Stimulated activated CD8-positive, alpha-beta memory T cell treated with anti-CD3 and anti-CD28 coated beads, Interleukin-12 subunit alpha, Interleukin-12 subunit beta, amount 100 ng/mL, for 4 hours (primary cell): Measurements from ENCODE around the gene DOK6.

ENCODE experiments used
- DNase-seq: peaks from one replicate; pipeline ENCODE4 v3.0.0-alpha.2; 2020; ENCODE audit warnings: low read depth

DOK6 gene

DNA sequence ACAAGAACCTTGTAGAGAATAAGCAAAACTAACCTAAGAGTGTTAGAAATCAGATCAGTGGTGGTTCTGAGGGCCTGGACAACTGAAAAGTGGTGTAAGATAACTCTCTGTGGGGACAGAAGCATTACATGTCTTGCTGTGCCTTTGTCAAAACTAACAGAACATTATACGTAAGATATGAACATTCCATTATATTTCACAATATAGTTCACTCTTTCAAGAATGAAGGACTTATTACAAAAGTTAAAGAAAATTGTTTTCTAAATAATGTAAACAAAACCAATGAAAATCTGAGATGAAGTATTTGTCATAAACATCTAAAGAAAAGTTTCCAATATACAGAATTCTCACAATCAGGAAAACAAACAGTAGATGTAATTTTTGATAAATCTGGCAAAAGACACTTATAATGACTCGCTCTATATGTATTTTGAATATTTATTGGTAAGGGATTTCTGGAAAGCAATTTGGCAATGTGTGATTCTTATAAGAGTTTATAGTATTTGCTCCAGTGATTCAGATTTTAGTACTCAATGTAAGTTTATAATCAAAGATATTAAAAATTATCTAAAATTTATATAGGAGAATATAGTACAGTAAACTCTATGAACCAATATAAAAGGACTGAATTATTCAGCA, 288.6 kb downstream of the DOK6 start:
- DNase-seq, result no peak

- DNase-seq, result no peak
These were observed 290.5 kb downstream of the DOK6 start for GRCh38 chr18:69691008-69691760.

GRCh38 chr18:69697069-69697468, 296.4 kb downstream of the DOK6 start:
- DNase-seq, result no peak

DNA sequence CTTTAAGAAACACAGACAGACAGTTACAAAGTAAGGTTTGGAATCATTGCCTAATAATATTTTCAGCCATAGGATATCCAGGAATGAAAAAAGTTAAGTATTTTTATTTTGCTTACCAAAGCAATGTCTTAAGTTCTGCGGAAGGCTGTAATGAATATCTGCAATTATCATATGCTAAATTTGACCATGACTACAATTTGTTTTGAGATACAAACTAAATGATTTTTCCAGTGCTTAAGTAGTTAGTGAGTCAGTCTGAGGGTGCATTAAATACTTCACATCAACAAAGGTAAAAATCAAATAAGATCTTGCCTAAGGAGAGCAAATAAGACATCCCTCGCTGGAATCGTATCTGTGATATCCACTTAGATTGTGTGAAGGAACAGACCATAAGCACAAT, 297.0 kb downstream of the DOK6 start:
- DNase-seq, result no peak

DNA sequence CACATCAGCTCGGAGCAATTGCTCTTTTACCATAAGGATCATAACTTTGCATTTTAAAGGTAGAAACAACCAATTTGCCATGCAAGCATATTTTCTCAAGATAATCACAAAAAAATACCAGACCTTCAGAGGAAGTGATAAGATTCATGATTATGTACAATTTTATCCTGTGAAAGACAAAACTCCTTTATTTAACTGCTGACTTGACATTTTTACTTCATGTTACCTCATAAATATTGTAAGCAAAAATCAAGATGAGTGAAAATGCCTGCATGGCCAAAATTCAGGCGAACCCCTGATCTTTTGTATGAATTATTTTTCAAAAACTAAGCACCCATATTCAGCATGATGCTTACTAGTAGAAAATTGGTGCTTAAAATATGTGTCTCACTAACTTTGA, 300.6 kb downstream of the DOK6 start:
- no peak for DNase-seq

GRCh38 chr18:69703461-69703860, 302.8 kb downstream of the DOK6 start:
- DNase-seq, result no peak

DNA sequence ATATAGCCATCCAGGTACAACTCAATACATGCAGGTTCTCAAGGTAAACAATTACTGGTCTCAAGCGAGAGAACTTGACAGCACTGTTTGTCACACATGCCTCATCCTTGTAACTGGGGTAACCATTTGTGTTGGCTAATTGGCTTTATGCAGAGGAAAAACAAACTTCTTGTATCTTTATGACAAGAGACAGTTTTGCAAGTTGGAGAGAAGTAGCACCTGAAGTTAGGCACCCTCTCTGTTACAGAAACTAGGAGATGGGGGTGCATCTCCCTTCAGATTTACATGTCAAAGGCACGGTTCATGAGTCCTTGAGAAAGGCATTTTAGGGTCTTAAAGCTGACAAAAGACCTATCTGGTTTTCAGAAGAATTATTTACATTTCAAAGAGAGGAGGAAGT, 305.3 kb downstream of the DOK6 start:
- no peak for DNase-seq

DNA sequence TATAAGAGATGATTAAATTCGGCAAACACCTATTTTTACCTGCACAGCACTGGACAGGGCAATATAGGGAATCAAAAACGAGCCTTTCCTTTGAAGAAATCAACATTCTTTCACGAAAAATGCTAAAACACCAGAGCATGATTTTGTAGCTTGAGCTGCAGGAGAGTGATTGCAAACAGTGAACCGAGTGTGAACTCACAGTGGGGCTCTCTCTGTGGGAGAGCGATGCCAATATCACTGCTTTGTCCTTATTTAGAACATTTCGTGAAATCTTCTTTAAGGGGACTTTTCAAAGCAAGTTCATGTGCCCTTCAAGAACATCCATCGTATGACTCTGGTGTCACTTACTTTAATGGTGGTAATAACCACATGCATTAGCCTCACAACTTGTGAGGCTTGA, 308.2 kb downstream of the DOK6 start:
- DNase-seq, result no peak

- DNase-seq, result no peak
These were observed 314.6 kb downstream of the DOK6 start for GRCh38 chr18:69715191-69715795.

DNA sequence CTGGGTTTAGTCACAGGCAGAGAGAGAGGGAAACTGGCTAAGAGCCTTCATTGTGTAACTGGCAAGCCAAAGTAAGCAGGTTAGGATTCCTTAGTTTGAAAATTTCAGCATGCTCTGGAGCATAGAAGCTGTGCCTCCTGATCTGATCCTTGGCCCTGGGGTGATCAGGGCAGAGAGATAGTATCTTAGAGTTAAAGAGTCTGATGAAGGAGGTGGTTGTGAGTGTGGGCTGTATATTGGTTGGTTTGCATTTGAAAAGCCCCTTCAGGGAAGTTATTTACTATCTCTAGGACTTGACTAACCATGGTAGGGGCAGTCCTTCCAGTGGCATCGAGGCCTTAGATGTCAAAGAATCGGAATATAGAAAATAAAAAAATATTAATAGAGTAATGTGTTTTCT, 316.9 kb downstream of the DOK6 start:
- DNase-seq, result no peak

GRCh38 chr18:69718912-69719547, 318.3 kb downstream of the DOK6 start:
- DNase-seq, result no peak

GRCh38 chr18:69720422-69720821, 319.7 kb downstream of the DOK6 start:
- no peak for DNase-seq

DNA sequence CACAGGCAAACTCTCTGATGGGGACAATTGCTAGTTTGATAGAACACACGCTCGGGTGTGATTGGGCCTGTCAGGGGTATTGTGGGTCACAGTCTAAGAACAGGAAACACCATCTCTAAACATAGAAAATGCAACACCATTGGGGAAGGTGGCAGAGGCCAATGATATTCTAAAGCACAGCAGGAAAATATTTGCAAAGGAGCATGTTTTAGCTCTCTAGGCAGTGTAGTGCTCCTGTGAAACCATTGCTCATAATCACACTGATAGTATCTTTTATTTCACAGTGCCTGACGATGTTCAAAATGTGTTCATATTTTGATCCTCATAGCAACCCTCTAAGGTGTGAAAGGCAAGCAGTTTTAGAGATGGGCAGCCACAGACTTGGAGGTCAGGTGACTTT, 322.7 kb downstream of the DOK6 start:
- no peak for DNase-seq

- DNase-seq, result no peak
These were observed 324.3 kb downstream of the DOK6 start for GRCh38 chr18:69725009-69725408.

DNA sequence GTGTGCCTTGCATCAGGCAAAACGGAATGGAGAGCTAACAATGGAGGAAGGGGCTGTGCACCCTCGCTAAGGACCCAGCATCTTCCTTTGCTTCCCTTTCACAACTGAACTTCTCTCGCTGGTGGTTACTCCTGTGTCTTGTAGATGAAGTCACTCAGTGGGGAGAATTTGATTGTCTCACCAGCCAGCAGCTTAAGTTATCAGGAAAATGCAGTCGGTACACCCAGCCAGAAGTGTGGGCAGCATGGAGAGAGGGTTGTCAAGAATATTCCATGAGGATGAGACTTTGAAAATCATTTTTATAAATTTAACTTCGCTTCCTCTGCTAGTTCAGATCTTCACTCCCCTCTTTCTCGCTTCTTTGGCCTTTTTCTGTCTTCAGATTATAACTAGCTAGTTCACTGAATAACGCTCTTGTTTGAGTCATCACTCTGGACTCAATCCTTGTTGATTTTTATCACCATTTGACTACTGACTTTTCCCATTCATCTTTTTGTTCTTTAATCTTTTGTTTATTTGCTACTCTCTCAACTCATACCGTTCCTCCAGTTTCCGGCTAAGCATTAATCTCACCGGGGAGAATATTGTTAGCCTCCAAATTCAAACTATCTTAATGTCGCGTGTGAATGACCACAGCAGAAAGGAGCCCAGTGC, 325.3 kb downstream of the DOK6 start:
- no peak for DNase-seq

- no peak for DNase-seq
These were observed 327.4 kb downstream of the DOK6 start for GRCh38 chr18:69727912-69728572.

- DNase-seq, result no peak
These were observed 330.0 kb downstream of the DOK6 start for GRCh38 chr18:69730664-69731063.

DNA sequence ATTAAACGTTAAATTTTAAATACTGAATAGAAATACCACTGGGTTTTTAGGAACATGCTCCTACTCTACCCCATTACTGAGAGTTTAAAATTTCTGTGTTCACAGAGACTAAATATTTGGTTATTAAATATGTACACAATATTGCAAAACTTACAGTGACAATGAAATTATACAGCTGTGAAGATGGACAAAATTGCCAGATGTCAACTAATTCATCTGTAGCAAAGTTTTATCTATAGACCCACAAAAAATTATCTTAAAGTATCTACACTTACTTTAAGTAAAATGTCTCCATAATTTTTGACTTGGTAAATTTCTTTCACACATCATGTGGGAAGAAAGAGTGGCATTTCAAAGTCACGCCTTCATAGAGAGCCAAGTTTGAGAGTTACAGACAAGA, 333.8 kb downstream of the DOK6 start:
- no peak for DNase-seq

DNA sequence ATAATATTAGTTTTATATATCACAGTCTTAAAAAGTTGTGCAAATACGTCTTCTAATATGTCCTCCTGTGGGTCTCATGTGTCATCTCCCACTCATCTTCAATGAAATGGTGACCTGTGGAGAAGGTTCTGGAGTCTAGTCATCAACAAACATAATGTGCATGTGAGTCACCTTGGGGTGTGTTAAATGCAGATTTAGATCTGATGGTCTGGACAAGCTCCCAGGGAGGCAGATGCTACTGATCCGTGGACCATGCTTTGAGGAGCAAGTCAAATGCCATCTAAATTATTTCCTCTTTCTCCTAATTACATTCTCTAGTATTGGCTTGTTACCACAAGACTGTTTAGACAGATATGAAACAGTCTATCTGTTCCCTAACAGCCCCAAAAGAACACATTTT, 336.0 kb downstream of the DOK6 start:
- DNase-seq, result no peak

DNA sequence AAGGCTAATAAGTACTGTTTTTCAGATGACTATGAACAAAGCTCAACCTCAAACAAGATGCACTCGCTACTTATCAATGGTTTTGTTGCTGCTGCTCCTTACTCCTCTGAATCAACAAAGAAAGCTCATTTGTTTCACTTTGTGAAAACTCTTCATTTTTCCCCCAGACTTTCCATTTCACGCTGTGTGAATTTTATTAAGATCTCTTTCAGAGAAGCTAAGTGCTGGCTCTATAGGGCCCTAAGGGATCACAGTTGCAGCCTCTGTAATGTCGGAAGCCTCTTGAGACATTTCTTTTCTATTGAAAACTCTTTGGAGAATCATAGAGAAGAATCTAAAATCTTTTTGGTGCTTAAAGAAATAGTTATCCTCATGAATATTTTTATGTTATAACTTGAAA, 337.2 kb downstream of the DOK6 start:
- no peak for DNase-seq

GRCh38 chr18:69747388-69747787, 346.7 kb downstream of the DOK6 start:
- no peak for DNase-seq
